HG02973 (cell line): ENCODE measurements around the gene BAAT.
"Not testable (repeated sequence)": the region's sequence is repeated elsewhere in the genome, so short reads cannot be mapped to it uniquely, and the experiment has no call there.

Experiments used
- ATAC-seq: cut with Tn5 transposase; IDR thresholded peaks from one replicate; pipeline ENCODE4 v1.9.1; 2021; ENCODE audit warnings: moderate library complexity; ENCODE audit not compliant: unreplicated experiment

Gene BAAT

DNA sequence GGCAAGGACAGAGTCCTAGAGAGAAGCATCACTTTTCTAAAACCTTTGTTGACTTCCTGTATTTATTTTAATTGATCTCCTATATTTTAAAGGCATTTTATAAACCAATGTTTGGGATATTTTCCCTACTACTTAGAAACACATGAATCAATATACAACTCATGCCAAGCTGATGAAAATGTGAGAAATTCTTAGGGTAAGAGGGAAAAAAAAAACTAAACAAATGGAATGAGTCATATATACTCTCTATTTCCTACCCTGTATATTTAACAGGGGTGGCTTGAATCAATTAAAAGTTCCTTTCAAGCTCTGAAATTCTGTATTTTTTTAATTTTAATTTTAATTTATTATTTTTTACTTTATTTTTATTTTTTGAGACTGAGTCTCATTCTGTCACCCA is 19.6 kb downstream of the BAAT start:
- ATAC-seq, result no peak

DNA sequence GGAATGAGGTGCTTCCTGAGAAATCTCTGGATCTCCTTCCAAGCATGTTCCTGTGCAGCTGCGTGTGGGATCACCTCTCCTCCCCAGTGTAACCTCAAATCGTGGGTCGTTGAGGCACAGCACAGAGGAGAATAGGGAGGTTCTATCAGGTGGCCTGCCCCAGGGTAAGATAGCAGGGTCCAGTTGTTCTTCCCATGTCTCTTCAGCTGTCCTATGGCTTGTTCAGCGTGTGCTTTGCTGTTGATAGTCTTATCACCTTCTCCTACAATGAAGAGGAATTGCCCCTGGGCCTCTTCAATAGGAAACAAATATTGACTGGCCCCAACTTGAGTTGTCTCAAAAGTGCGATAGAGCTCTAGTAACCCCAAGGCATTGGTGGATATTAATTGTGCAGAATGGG is 22.4 kb downstream of the BAAT start:
- no peak for ATAC-seq

DNA sequence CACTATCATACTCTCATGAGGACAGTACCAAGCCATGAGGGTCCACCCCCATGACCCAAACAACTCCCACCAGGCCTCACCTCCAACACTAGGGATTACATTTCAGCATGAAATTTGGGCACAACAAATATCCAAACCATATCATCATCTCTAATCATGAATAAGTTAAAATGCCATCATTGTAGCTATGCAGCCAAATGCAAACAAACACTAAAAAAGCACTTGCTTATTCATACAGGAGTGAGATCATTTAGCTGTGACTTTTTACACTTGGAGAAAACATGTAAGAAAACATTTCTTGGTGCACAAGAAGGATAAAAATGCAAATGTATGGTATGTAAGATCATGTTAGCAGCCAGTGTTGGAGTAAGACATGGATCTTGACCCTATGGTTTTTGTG is 24.2 kb downstream of the BAAT start:
- ATAC-seq, result no peak

DNA sequence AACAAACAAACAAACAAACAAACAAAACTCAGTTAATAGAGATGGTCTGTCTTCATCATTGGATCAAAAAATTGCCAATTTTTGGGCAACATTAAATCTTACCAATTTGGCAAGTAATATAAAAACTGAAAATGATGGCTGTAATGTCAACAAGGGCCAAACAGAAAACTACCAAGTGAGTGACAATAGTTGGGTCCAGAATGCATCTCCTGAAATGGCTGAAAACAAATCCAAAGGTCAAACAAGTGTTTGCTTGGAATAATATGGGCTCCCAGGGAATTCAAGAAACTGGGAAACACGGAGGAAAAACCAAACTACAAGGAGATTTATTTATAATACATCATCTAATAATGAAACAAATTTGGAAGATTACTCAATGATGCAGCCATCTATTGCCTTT is 25.1 kb downstream of the BAAT start:
- no peak for ATAC-seq

DNA sequence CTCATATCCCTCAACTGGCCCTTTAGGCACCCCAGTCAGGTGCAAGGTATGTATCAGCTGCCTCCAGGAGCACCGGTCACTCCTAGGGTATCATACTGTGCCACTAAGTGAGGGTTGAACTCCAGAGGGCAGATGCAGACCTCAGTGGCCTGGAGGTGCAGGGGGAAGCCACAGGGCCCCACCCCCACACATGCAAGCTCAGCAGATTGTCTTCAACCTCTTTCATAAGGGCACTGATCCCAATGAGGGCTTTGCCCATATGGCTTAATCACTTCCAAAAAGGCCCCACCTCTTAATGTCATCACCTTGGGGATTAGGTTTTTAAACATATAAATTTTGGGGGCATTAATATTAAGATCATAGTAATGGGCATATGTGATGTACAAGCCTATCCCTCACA is 28.2 kb downstream of the BAAT start:
- ATAC-seq, result no peak

DNA sequence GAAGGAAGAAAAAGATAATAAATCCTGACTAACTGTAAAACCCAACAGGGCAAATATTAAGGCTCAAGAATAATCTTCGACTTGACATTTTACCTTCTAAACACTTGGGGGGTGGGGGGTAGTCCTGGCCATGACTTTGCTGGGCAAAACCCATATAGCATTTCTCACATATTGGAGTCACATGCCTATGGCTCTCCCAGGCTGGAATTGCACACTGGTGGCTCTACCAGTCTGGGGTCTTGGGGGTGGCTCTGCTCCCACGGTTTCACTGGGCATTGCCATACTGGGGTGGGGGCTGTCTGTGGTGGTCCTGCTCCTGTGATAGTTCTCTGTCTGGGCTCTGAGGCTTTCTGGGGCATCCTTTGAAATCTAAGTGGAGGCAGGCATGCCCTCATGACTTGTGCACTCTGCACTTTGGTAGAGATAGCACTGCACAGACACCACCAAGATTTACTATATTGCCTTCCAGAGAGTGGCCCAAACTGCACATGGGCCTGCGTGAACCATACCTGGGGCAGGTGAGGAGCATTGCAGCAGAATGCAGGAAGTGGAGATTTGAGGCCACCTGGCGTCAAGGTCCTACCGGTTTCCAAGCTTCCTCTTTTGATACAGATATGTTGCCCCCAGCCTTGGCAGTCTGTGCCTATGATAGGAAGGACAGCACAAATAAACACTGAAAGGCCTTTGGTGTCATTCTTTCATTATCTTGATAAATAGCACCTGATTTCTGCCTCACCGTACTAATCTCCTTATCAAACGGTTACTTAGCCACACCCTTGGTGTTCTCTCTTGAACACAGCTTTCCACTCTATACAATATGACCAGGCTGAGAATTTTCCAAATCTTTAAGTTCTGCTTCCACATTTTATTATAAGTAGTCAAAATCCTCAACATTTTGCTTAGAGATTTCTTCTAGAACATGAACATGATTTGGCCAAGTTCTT is 29.8 kb downstream of the BAAT start:
- ATAC-seq, result no peak

DNA sequence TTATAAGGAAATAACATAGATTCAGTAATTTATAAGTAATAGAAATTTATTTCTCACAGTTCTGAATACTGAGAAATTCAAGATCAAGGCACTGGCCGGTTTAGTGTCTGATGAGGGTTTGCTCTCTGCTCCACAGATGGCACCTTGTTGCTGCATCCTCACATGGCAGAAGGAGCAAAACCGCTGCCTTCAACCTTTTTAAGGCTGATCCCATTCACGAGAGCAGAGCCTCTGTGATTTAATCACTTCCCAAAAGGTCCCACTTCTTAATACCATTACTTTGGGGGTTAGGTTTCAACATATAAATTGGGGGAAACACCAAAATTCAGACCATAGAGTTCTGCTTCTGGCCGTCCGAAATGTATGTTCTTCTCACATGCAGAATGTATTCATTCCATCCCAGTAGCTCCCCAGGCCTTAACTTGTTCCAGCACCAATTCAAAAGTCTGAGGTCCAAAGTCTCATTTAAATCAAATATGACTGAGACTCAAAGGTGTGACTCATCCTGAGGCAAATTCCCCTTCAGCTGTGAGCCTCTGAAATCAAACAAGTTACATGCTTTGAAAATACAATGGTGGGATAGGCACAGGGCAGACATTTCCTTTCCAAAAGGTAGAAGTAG is 30.6 kb downstream of the BAAT start:
- no peak for ATAC-seq

DNA sequence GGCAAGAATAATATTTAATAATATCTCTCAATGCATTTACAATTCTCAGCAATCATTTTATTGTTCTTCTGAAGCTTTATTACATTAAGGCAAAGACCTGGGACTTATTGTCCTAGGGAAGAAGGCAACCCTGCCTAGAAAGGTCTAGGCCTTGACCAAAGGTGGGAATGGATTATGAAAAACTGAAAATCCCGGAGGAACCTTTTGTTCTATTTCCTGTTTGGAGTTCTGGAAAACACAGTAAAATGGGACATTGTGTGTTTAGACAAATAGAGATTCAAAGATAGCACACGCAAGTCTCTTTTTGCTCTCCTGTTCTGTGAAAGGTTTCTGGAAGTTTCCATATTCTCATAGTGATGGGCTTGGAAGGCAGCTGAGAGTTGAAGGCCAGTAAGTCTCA is 31.1 kb downstream of the BAAT start:
- no peak for ATAC-seq

DNA sequence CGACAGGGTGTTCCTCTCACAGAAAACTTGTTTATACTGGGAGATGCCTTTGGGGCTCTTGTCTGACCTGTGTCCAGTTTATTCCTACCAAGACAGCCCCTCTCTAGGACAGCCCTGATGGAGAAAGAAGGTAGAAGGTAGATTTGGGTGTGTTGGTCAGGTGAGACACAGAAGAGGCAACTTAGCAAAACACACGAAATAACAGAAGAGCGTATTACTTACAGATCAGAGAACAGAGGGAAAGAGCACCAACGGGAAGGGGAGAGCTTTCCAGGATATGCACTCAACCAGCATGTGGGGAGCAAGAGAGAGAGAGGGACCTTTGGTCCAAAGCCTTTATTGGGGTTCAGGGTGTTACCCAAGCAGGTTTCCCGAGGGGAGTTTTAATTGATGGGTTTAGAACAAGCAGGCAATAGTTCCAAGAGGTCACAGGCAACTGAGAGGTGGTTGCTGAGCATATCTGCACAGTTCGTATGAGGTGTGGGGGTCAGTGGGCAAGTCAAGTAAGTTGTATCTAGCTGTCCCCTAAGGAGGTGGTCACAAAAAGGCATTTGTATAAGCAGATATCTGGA is 31.8 kb downstream of the BAAT start:
- no peak for ATAC-seq

DNA sequence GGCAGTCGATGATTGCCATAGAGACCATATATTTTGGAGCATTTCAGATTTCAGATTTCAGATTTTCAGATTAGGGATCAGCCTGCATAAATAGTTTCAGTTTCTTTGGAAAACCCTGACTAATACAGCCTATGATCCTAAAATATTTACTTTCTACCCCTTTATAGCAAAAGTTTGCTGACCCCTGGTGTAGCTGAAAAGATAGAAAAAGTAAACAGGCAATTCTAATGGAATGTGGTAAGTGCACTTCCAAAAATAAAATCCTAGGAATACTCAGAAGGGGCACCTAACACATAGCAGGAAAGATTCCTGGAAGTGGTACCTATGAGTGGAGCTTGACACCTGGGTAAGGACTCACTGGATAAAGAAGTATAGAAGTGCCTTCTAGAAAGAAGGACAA is 34.5 kb downstream of the BAAT start:
- ATAC-seq, result no peak

DNA sequence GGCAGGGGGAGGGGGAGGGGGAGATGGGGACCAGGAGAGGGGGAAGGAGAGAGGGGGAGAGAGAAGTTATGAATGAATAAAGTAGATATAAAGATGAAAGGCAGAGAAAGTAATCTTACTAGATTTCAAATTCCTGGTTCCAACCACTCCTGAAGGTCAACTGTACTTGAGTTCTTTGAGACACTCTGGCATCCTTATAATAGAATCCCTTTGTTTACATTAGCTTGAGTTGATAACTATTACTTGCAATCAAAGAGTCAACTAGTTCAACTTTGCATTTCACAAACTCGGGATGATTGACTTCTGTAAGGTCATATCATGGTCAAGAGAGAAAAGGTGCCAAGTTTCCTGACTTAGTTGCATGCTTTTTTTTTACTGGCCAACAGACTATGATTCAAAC is 42.2 kb downstream of the BAAT start:
- ATAC-seq, result no peak

DNA sequence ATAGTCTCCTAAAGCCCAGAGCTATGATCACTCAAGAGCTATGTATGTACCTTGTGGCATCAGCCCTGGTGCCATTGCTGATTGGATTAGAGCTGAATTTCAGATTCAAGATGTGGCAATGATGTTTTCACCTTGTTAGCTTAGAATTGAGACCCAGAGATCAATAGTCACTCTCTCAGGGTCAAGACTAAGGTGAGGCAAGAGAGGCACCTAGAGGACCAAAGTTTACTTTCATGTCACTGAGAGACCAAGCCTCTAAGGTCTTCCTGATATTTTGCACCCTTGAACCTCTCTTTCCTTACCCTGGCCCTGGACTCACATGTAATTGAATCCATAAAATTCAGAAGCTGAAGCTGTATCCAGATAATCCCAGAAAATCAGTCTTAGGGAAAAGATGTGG is 42.8 kb downstream of the BAAT start:
- no peak for ATAC-seq

DNA sequence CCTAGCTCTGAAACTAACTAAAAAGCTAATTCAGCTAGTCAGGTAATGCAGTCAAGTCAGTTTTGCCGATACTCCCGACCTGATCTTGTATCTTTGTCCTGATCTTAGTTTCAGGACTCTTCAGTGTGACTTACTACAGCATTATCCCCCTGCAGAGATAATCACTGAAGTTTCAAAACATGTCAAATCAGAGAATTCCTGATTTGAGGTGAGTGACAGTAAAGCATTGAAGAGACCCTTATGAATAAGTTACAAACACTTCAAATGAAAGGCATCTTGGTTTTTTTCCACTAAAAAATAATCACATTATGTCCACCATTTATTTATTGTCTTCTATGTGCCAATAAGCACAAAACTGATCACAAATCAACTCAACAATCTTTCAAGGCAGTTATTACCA is 47.6 kb downstream of the BAAT start:
- ATAC-seq, result no peak

DNA sequence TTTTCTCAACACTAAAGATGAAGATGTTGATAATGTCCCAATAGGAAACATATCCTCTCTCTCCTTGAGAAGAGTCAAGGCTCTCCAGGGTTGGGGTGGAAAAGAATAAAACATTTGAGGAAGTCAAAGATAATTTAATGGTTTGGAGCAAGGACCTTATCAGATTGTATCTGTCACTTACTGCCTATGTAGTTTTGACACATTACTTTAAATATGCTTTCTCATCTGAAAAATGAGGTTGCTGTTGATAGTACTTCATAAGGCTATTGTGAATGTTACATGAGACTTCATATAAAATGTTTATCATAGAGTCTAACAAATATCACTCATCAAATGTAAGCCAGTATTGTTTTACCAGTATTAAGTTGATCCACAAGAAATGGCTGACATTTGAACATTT is 48.7 kb downstream of the BAAT start:
- no peak for ATAC-seq

DNA sequence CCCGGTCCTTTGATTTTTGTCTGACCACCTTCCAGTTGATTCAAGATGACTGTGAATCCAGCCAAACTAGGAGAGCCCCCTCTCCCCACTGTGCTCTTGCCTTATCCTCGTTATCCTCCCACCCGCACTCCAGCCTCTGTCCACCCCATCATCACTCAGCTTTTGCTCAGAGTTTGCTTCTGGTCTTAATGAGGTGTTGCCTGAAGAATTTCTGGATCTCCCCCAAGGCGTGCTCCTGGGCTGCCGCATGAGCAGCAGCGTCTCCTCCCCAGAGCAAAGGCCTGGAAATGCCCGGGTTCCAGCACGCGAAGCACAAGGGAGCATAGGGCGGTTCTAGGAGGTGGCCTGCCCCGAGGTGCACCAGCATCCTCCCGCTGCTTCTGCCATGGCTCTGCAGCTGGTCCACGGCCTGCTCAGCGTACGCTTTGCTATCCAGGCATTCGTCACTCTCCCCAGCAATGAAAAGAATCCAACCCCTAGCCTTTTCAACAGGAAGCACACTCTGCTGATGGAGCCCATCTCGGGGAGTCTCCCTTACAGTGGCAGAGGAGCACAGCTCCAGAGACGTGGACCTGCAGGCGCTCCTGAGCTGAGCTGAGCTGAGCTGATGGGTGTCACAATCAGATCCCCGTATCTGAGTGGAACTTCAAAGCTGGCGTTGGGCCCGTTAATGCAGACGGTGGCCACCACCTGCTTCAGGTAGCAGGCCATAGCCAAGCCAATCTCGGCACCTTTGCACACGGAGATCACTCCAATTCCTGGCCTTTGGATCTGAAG is 50.7 kb downstream of the BAAT start:
- ATAC-seq, result no peak

DNA sequence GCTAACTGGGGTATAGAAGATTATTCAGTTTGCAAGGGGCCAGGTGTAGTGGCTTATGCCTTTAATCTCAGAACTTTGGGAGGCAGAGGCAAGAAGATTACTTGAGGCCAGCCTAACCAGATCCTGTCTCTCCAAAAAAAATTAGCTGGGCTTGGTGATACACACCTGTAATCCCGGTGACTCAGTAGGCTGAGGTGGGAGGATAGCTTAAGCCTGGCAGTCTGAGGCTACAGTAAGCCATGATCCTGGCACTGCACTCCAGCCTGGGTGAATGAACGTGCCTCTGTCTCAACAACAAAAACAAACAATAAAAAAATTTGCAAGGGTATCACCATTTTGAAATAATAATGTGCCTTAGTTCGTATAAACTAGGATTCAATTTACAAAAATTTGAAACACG is 51.3 kb downstream of the BAAT start:
- ATAC-seq, result no peak

DNA sequence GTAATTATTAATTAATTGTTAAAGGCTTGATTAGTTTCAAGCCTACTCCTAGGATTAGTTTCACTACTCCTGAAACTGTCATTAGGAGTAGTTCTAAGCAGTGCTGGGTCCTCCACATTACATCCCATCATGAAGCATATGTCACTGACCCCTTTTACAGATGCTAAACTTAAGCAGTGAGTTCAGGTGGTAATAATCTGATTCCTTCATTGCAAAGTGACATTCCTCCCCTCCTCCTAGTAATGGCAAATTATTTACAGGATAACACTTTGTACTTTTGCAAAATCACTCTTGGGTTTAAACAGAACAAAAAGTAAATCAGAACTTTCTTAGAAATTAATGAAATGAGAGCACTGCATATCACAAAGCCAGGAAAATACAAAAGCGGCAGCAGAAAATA is 52.4 kb downstream of the BAAT start:
- ATAC-seq, result no peak

DNA sequence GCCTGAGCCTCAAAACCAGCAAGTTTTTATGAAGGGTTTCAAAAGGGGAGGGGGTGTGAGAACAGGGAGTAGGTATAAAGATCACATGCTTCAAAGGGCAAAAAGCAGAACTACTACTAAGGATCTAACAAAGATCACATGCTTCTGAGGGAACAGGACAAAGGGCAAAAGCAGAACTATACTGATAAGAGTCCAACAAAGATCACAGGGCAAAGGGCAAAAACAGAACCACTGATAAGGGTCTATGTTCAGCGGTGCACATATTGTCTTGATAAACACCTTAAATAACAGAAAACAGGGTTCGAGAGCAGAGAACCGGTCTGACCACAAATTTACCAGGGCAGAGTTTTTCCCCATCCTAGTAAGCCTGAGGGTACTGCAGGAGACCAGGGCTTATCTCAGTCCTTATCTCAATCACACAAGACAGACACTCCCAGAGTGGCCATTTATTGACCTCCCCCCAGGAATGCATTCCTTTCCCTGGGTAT is 57.3 kb downstream of the BAAT start:
- ATAC-seq, result not testable (repeated sequence)

DNA sequence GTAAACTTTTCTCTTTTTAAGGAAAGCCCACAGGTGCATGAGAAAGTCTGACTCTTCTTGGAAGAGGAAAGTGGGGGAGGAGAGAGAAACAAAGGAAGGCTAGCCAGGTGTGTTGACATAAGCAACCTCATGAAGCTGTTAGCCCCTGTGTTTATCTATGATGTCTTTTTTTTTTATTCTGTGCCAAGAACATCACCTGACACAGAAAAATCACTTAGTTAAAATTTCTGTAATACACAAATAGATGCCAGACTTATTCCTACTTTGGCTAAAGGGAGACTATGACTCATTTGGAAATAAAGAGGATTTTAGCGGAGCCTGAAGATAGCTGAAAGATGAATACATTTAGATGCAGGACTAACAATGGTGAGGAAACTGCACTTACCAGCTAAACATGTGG is 58.3 kb downstream of the BAAT start:
- ATAC-seq, result no peak

DNA sequence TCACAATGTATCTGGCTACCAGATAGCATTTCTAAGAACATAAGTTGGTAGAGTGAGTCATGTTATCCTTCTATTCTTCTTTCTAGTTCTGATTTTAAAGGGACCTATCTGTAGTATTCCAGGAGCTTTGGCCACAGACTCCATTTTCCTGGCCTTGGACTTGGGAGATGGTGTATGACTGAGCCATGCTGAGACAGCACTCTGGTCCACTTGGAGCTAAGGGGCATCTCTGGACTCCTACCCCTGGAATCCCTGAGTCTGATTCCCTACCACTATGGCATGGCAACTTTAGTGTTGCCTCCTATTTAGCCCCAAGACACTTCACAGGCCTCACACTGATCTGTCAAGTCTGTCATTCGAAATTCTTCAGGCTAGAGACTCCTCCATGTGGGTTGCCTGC is 58.8 kb downstream of the BAAT start:
- no peak for ATAC-seq

DNA sequence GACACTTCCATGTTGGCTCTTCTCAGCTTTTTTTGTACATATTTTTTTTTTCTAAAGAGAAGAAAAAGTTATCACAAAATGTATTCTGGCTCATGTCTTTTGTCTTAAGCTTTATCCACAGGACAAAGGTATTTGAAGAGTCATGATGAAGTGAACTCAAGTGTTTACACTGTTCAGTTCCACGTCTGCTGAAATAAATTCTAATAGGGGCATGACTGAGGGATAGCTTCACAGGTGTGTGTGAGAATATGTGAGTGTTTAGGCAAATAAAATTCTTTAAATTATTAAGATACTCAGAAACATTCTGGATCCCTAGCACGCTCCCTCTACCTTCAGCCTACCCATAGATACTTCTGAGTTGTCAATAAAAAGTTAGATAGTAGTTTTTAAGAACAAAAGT is 59.8 kb downstream of the BAAT start:
- no peak for ATAC-seq
